T-helper 17 cell (primary cell): Measurements from ENCODE around the gene CDC42BPB. TPM values are rescaled to one million over a fixed set of nuclear protein-coding genes. Genes with fewer than 3 reads are reported as not detected.

Source experiments
- ATAC-seq: fragments of 150-1000 bp; cut with Tn5 transposase; 2 replicates; pipeline ENCODE4 v1.10.0; 2021; ENCODE audit warnings: mild to moderate bottlenecking, moderate library complexity
- DNase-seq, 3 donors: peaks; one replicate each; pipeline versions ENCODE4 v3.0.0 to v3.0.0-alpha.2; 2020 to 2021
- H3K9me3 ChIP-seq: one replicate; pipeline ENCODE4 v1.7.0; 2013; ENCODE audit warnings: low read length, mild to moderate bottlenecking; ENCODE audit not compliant: control insufficient read depth, poor library complexity, severe bottlenecking
- H3K27ac Mint-ChIP-seq: one replicate; pipeline ENCODE4 v1.8.0; 2022; ENCODE audit warnings: mild to moderate bottlenecking, moderate library complexity, mixed read lengths
- H3K27me3 Mint-ChIP-seq: one replicate; pipeline ENCODE4 v1.8.0; 2022; ENCODE audit warnings: mixed read lengths
- H3K36me3 Mint-ChIP-seq: one replicate; pipeline ENCODE4 v1.8.0; 2022; ENCODE audit warnings: low read depth, mixed read lengths
- H3K4me1 Mint-ChIP-seq: one replicate; pipeline ENCODE4 v1.8.0; 2022; ENCODE audit warnings: mild to moderate bottlenecking, mixed read lengths
- H3K4me3 Mint-ChIP-seq: one replicate; pipeline ENCODE4 v1.8.0; 2022; ENCODE audit warnings: mild to moderate bottlenecking, moderate library complexity, mixed read lengths
- total RNA-seq, 4 donors: library from RNA in 2 of 4; stranded (reverse) in 2 of 4; gene quantifications; one replicate each; pipeline ENCODE4 v1.2.3 and lab custom pipeline; 2022 to 2026

CDC42BPB gene
- total RNA-seq, 2 donors from 2014 or later: 11.6 to 16.3 TPM

DNA sequence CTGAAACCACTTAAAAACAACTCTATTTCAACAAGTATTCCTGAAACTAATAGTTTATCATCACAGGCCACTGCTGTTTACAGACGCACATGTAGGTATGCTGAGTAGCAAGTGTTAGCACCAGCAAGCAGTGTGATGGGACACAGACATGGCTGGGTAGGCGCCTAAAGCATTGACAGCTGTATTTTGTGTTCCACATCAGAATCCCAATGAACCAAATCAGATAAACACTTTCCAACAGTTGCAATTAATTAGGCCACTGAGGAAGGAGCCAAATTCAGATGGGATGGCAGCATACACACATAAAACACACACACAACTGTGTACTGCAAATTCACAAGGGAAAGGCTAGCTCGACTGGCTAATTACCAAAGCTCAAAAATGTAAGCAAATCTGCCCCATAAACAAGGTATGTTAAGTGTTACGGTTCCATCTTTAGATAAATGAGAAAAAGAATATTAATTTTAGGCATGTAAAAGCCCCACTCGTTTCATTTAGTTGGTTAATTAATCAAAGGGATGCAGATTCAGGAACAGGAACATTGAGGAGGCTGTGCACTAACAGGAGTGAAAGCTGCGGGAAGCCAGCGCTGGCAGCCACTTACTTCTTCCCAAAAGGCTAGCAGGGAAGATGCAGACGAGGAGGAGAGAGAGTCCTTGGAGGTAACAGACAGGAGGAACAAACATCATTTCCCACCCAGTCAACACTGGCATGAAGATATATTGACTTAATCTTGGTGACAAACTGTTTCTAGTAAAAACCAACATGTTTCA, 101.5 kb downstream of the CDC42BPB start:
- no peaks in the 10 kb centered on the region for H3K9me3 ChIP-seq
- Mint-ChIP-seq H3K4me1 (no peaks in the 10 kb centered on the region), H3K4me3 (no peak overlapping the region), H3K27ac (no peak overlapping the region), H3K27me3 (no peaks in the 10 kb centered on the region), H3K36me3 (no peaks in the 10 kb centered on the region)
- ATAC-seq (no peak), DNase-seq (no peak)

DNA sequence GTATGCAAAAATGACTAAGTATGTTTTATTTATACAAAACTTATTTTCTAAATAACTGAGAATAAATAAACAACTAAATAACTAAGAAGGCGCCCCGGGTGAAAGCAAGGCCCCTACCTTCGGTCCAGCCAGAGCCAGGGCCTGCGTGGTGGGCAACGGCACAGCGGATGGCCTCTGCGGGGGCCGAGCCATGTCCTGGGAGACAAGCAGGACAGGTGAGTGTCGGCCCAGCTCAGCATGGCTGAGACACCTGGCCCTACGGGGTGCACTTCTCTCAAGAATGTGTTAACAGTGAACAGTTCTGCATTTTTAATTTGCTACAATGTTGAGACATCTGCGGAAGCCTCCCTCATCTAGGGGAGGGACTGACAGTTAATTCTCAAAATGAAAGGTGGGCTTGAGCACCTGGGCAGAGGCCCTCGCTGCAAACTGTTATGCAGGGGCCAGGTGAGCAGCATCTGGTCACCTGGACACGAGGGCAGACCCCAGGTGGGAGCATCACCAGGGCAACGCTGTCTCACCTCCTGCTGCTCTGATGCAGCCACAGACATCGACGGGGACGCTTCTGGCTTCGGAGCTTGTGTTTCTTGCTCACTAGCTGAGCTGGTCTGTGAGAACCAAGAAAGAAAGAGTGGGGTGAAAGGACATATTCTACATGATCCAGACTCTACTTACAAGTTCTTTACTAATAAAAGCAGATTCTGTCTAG, 103.1 kb downstream of the CDC42BPB start:
- no peak for ATAC-seq
- no peaks in the 10 kb centered on the region for H3K36me3 Mint-ChIP-seq
- no peaks in the 10 kb centered on the region for H3K9me3 ChIP-seq
- DNase-seq: no peak
- peaks cover 3% of the 10 kb centered on the region for H3K4me1 Mint-ChIP-seq
- H3K27ac Mint-ChIP-seq: no peak overlapping the region
- H3K27me3 Mint-ChIP-seq: no peaks in the 10 kb centered on the region
- no peak overlapping the region for H3K4me3 Mint-ChIP-seq

DNA sequence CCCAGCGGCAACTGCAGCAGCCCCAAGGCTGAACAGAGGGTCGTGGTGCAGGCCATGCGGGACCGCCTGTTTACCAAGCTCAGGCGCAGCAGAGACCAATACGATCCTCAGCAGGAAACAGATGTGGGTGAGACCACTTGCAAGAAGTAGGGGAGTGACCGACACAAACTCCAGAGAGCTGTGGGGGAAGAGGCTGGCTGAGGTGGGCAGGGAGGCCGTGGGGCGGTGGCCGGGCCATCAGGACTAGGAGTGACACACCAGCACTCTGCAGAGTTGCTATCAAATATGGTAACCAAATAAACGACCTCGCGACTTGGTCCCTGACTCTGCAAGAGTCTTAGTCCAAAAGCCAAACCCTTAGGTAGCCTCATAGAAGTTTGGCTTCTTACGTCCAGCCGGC, 104.2 kb downstream of the CDC42BPB start:
- H3K4me3 Mint-ChIP-seq: no peak overlapping the region
- ATAC-seq (no peak), DNase-seq (no peak)
- H3K4me1 Mint-ChIP-seq: peaks cover 9% of the 10 kb centered on the region
- H3K27me3 Mint-ChIP-seq: no peaks in the 10 kb centered on the region
- H3K27ac Mint-ChIP-seq: no peak overlapping the region
- no peaks in the 10 kb centered on the region for H3K9me3 ChIP-seq
- no peaks in the 10 kb centered on the region for H3K36me3 Mint-ChIP-seq

DNA sequence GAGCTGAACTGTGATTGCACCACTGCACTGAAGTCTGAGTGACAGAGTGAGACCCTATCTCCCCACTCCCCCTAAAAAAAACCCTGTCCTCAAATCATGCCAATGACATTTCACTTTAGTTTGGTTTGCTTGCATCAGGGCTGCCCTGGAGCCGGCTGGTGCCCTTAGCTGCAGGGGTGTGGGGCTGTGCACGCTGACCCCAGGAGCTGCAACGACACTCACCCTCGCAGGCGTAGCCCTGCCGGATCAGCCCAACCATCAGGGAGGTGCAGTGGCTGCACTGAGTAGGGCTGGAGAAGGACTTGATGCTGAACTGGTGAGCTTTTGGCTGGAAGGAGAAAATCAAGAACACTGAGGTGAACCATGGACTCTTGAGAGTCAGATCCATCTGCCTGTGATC, 105.1 kb downstream of the CDC42BPB start:
- Mint-ChIP-seq H3K27me3 (no peaks in the 10 kb centered on the region), H3K27ac (no peak overlapping the region), H3K4me1 (peaks cover 10% of the 10 kb centered on the region)

DNA sequence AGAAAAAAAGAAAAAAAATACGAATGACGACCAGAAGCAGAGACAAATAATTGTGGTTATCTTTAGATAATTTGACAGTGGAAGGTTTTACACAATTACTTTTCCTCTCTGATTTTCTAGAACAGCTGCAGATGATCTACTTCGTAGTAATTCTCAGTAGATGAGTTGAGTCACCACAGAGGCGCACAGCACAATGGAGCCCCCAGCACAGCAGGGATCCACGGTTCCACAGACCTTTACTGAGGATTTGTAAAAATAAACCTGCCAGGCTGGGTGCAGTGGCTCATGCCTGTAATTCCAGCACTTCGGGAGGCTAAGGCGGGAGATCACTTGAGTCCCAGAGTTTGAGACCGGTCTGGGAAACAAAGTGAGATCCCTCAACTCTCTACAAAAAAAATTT, 105.5 kb downstream of the CDC42BPB start:
- Mint-ChIP-seq H3K36me3 (peaks cover 2% of the 10 kb centered on the region), H3K4me3 (no peak overlapping the region), H3K27me3 (no peaks in the 10 kb centered on the region), H3K27ac (no peak overlapping the region), H3K4me1 (peaks cover 13% of the 10 kb centered on the region)
- ATAC-seq (no peak), DNase-seq (no peak)
- H3K9me3 ChIP-seq: no peaks in the 10 kb centered on the region

More for the DNA sequence above, 105.1 kb downstream of the CDC42BPB start:
- no peak for ATAC-seq
- Mint-ChIP-seq H3K4me3 (no peak overlapping the region), H3K36me3 (peaks cover under 1% of the 10 kb centered on the region)
- H3K9me3 ChIP-seq: no peaks in the 10 kb centered on the region
- no peak for DNase-seq

DNA sequence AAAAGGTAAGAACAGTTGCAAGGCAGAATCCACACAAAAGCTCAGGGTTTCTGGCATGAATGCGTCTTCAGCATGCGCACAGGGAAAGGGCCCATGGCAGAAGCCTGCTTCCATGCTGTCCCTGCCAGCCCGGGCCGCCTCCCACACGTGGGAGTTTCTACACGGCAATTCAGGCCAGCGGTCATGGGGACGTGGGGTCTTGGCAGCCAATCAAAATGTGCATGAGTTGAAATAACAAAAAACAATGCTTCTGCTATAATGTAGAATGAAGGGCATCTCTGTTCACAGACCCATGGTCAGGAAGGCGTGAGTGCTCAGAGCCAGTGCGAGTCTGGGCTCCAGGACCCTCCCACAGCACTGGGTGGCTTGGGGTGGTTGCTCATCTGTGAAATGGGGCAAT, 106.3 kb downstream of the CDC42BPB start:
- peaks cover 13% of the 10 kb centered on the region for H3K4me1 Mint-ChIP-seq
- no peak for DNase-seq
- H3K27me3 Mint-ChIP-seq: no peaks in the 10 kb centered on the region
- H3K4me3 Mint-ChIP-seq: no peak overlapping the region
- peaks cover 2% of the 10 kb centered on the region for H3K36me3 Mint-ChIP-seq
- no peak overlapping the region for H3K27ac Mint-ChIP-seq
- no peak for ATAC-seq
- H3K9me3 ChIP-seq: no peaks in the 10 kb centered on the region

DNA sequence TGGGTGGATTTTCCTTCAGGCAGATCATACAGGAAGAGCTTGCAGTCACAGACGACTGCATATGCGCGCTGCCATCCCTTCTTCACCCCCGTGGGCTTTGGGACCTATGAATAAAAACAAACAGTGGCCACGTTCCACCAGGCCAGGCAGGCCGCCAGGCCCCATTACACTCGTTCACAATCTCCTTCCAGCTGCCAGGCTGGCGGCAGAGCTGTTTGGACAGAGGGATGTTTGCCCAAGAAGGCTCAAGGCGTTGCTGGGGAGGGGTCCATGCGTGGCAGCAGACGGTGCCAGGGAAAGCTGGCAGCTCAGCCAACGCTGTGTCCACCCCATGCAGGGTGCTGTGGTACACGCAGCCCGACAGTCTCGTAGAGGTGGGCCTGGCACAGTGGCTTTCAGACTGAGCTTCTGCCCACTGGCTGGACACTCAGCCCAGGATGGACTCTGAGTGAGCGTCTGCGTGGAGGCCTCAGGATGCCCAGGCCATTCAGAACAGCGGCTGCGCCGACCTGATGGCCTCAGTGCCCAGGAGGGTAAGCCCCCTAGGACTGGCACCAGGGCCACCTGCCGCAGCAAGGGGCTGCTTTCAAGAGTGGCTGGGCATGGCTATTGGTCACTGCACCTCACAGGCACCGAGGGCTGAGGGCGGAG, 107.4 kb downstream of the CDC42BPB start:
- Mint-ChIP-seq H3K36me3 (peaks cover 4% of the 10 kb centered on the region), H3K27ac (peak overlapping the region; percentile 91), H3K4me1 (peaks cover 13% of the 10 kb centered on the region), H3K27me3 (no peaks in the 10 kb centered on the region), H3K4me3 (no peak overlapping the region)
- no peak for DNase-seq
- ATAC-seq: no peak
- H3K9me3 ChIP-seq: no peaks in the 10 kb centered on the region

DNA sequence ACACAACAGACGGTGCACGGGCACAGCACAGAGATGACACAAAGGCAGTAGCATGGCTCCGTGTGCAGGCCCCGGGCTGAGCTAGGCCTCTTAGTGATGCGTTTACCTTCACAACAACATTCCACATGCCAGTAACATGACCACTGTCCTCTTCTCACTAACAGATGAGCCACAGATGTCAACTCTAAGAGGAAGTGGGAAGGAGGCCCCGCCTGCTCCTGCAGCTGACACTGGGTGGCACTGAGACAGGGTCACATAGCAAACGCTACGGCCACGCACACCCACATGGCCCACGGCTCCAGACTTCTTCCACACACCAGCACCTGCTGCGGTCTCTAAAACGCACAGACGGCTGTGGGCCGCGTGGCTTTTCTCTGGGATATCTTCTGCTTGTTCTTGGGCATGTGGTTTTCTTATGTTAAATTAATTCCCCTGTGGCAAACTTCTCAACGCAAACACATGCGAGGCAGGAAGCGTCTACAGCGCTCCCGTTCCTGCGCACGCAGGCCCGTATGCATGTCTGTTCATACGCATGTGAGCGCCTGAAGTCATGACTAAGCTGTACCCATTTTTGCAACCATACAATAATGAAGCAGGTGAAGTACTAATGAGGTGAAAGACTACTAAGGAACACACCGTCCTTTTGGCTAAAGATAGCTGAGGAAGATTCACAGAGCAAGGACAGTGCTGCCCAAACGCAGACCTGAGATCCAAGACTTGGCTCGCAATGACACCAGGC, 108.1 kb downstream of the CDC42BPB start:
- peak overlapping the region; percentile 91 for H3K27ac Mint-ChIP-seq
- H3K4me1 Mint-ChIP-seq: peaks cover 13% of the 10 kb centered on the region
- peak; percentile 78 for ATAC-seq
- no peaks in the 10 kb centered on the region for H3K27me3 Mint-ChIP-seq
- H3K9me3 ChIP-seq: no peaks in the 10 kb centered on the region
- no peak for DNase-seq
- peaks cover 4% of the 10 kb centered on the region for H3K36me3 Mint-ChIP-seq
- peak overlapping the region; percentile 59 for H3K4me3 Mint-ChIP-seq

DNA sequence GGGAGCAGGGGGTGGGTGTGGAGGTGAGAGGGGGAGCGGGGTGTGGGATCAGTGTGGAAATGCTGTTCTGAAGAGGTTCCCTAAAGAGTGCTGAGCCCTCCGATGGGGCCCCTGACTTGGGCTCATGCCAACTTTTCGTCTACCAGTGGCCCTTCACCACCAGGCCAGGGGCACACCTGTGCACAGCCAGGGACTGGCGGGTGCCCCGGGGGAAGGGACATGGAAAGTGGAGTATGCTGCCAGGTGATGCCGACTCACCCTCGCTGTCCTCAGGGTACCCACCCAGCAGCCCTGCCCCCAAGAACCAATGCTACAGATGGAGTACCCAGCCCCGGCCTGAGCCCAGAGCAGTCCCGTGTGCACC, 108.7 kb downstream of the CDC42BPB start:
- Mint-ChIP-seq H3K27me3 (no peaks in the 10 kb centered on the region), H3K36me3 (peaks cover 4% of the 10 kb centered on the region), H3K4me1 (peaks cover 13% of the 10 kb centered on the region), H3K4me3 (peak overlapping the region; percentile 59), H3K27ac (peak overlapping the region; percentile 91)
- H3K9me3 ChIP-seq: no peaks in the 10 kb centered on the region
- ATAC-seq (no peak), DNase-seq (no peak)

DNA sequence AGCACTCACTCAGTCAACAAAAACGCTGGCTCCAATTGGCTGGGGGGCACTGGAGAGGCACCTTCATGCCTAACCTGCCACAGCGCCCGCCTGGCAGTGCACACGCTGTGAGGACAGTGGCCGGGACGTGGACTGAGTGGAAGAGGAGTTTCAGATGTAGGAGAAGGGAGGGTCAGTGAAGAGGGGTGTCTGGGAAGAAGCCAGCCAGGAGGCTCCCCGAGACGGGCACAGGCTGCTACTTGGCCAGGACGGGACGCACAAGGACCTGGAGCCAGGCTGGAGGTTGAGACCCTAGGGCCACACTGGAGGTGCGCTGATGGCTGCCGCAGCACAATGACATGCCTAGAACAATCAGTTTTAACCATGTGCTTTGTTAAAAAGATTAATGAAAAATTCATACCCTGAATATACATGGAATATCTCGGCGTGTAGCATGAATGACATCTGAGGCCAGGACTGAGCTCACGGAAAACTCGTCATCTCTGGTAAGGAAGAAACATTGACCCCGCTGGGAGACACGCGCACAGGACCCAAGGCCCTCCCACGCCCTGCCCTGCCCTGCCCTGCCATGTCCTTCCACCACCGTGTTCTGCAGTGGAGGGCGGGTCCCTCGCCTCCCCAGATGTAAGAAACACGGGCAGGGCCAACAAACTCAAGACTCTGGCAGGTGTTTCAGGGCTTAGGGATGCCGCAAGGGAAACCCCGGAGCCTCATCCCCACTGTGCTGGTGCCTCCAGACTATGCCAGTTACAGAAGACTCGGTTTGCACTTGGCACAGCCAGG, 109.8 kb downstream of the CDC42BPB start:
- Mint-ChIP-seq H3K36me3 (peaks cover 6% of the 10 kb centered on the region), H3K27me3 (no peaks in the 10 kb centered on the region), H3K4me3 (no peak overlapping the region), H3K4me1 (peaks cover 13% of the 10 kb centered on the region), H3K27ac (no peak overlapping the region)
- DNase-seq (no peak), ATAC-seq (no peak)
- no peaks in the 10 kb centered on the region for H3K9me3 ChIP-seq

DNA sequence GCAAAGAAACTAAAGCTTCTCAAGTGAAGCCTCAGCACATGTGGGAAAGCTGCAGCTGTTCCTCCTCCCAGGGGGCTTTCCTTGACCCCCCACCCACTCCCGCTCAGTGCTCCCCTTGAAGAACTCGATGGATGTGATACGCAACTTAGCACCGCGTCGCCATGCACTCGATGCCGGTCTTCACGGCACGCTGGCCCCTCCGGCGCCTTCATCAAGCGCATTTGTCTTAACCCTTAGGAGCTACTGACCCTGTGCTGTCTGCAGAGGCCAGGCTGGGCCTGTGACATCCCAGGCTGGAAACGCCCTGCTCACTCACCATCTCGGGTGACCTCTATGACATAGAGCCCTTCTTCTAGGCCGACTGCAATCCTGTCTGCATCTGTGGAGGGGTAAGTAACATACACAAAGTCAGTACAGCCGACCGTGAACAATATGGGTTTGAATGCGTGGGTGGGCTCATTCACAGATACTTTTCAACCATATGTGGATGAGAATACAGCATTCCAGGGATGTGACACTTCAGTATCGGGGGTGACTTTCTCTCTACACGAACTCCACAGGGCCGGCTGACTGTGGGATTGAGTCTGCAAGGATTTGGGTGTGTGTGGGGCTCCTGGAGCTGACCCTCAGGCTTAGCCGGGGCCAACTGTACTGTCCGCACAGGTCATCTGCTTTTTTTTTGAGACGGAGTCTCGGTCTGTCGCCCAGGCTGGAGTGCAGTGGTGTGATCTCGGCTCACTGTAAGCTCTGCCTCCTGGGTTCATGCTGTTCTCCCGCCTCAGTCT, 111.8 kb downstream of the CDC42BPB start:
- ATAC-seq (no peak), DNase-seq (no peak)
- Mint-ChIP-seq H3K4me1 (peaks cover 13% of the 10 kb centered on the region), H3K36me3 (peaks cover 6% of the 10 kb centered on the region), H3K27me3 (no peaks in the 10 kb centered on the region), H3K27ac (no peak overlapping the region), H3K4me3 (no peak overlapping the region)
- H3K9me3 ChIP-seq: no peaks in the 10 kb centered on the region
